IPS-18a (cell line): Measurements from ENCODE around the gene UTY.
"Not testable (repeated sequence)": the region's sequence is repeated elsewhere in the genome, so short reads cannot be mapped to it uniquely, and the experiment has no call there.

Source experiments
- H3K27ac ChIP-seq: one replicate; pipeline ENCODE4 v1.5.1; 2013; ENCODE audit warnings: low read length
- H3K27me3 ChIP-seq: one replicate; pipeline ENCODE4 v1.6.1; 2013; ENCODE audit warnings: mild to moderate bottlenecking, low read length; ENCODE audit not compliant: control insufficient read depth, insufficient read depth
- H3K36me3 ChIP-seq: one replicate; pipeline ENCODE4 v1.6.1; 2013; ENCODE audit warnings: low read depth, low read length; ENCODE audit not compliant: control insufficient read depth
- H3K4me1 ChIP-seq: one replicate; pipeline ENCODE4 v1.6.1; 2013; ENCODE audit warnings: low read depth, low read length; ENCODE audit not compliant: control insufficient read depth
- H3K4me3 ChIP-seq: one replicate; pipeline ENCODE4 v1.5.1; 2013; ENCODE audit warnings: low read length
- H3K9ac ChIP-seq: one replicate; pipeline ENCODE4 v1.6.1; 2013; ENCODE audit warnings: mild to moderate bottlenecking, low read length, moderate library complexity
- H3K9me3 ChIP-seq: one replicate; pipeline ENCODE4 v1.6.1; 2013; ENCODE audit warnings: low read depth, low read length; ENCODE audit not compliant: control insufficient read depth

Gene UTY

DNA sequence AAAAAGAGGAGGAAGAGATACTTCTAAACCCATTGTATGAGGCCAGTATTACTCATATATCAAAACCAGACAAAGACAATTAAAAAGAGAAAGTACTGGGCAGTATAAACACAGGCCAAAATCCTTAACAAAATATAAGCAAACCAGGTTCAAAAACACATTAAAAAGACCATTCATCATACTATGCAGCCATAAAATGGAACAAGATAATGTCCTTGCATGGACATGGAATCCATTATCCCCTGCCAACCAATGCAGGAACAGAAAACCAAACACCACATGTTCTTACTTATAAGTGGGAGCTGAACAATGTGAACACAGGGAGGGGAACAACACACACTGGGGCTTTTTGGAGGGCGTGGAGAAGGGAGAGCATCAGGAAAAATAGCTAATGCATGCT is 188.6 kb downstream of the UTY start:
- no peaks in the 10 kb centered on the region for H3K4me1 ChIP-seq
- H3K9ac ChIP-seq = no peak overlapping the region
- no peaks in the 10 kb centered on the region for H3K27me3 ChIP-seq
- no peaks in the 10 kb centered on the region for H3K9me3 ChIP-seq
- no peaks in the 10 kb centered on the region for H3K36me3 ChIP-seq
- H3K27ac ChIP-seq = no peak overlapping the region
- H3K4me3 ChIP-seq = no peak overlapping the region

DNA sequence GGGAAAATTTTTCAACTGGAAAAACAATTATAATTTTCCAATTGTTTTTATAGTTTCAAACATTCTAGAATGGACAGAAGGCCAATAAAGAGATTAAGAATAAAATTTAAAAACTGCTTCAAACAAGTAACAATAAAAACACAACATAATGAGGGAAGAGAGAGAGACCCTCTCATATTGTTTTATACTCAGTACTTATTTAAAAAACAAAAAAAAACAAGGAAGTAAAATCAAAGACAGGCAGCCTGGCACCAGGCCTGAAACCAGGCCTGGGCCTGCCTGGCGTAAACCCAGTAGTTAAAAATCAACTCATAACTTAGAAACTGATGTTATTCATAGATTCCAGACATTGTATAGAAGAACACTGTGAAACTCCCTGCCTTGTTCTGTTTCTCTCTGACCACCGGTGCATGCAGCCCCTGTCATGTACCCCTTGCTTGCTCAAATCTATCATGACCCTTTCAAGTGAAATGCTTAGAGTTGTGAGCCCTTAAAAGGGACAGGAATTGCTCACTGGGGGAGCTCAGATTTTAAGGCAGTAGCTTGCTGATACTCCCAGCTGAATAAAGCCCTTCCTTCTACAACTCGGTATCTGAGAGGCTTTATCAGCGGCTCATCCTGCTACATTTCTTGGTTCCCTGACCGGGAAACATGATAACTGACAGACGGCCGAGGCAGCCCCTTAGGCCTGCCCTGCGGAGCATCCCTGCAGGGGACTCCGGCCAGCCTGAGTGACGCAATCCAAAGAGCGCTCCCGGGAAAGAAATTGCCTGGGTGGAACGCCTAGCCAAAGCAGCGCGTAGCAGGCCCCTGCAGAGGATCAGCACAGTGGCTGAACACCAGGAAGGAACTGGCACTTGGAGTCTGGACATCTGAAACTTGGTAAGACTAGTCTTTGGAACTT is 197.4 kb downstream of the UTY start:
- not testable (repeated sequence) for H3K4me1 ChIP-seq, H3K36me3 ChIP-seq

DNA sequence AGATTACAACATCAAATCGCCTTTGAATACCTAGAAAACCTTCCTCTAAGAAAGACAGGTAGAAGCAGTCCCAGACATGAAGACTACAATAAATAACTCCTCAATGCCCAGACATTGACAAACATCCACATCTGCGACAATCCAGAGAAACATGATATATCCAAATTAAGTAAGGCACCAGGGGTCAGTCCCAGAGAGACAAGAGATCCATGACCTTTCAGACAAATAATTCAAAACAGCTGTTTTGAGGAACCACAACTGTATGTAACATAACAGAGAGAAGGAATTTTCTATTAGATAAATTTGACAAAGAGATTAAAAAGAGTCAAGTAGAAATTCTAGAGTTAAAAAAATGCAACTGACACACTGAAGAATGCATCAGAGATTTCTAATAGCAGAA is 200.3 kb downstream of the UTY start:
- Histone ChIP-seq H3K27me3 (no peaks in the 10 kb centered on the region), H3K4me3 (no peak overlapping the region), H3K36me3 (no peaks in the 10 kb centered on the region), H3K4me1 (no peaks in the 10 kb centered on the region), H3K27ac (no peak overlapping the region), H3K9ac (no peak overlapping the region), H3K9me3 (no peaks in the 10 kb centered on the region)

More for the DNA sequence above, 197.4 kb downstream of the UTY start:
- not testable (repeated sequence) for H3K27me3 ChIP-seq, H3K4me3 ChIP-seq, H3K27ac ChIP-seq, H3K9ac ChIP-seq, H3K9me3 ChIP-seq

DNA sequence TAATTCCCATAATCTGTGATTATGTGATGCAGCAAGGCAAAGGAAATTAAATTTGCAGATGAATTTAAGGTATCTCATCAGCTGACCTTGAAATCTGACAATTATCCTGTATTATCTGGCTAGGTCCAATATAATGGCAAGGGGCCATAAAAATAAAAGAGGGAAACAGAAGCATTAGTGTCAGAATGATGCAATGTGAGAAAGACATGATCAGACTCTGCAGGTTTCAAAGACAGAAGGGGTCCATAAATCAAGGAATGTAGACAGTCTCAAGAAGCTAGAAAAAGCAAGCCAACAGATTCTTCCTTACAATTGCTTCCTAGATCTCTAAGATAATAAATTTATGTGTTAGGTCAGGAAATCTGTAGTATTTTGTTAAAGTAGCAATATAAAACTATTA is 208.1 kb downstream of the UTY start:
- Histone ChIP-seq H3K4me1 (no peaks in the 10 kb centered on the region), H3K36me3 (no peaks in the 10 kb centered on the region), H3K27ac (no peak overlapping the region), H3K4me3 (no peak overlapping the region), H3K27me3 (no peaks in the 10 kb centered on the region), H3K9ac (no peak overlapping the region), H3K9me3 (no peaks in the 10 kb centered on the region)

DNA sequence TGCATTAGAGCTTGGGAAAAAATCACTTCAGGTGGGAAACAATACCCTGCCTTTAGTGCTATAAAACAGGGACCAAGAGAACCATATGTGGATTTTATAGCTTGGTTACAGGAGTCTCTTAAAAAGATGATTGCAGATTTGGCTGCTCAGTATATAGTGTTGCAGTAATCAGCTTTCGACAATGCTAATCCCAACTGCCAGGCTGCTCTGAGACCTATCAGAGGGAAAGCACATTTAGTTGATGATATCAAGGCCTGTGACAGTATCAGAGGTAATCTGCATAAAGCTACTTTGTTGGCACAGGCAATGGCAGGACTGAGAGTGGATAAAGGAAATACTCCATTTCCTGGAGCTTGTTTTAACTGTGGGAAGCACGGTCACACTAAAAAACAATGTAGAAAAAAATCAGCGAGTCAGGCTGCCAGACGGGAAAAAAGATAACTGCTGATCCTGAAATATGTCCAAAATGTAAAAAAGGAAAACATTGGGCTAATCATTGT is 225.8 kb downstream of the UTY start:
- not testable (repeated sequence) for H3K4me3 ChIP-seq, H3K27ac ChIP-seq, H3K27me3 ChIP-seq, H3K36me3 ChIP-seq, H3K4me1 ChIP-seq, H3K9me3 ChIP-seq, H3K9ac ChIP-seq

DNA sequence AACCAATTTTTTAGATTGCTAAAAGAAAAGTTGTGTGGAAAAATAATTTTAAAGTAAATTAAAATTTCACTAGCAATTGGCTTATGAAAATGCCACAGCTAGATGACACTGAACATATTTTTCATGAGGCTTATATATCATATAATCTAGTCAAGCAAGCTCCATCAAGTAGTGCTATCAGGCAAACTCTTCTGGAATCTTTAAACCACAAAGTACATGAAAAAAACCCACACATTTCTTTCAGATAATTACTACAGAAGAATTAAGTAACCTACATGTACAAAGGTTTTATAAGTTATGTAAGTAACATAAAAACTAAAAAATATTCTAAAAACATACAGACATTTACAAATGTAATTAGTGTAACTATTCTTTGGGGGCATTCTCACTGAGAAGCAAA is 229.4 kb downstream of the UTY start:
- Histone ChIP-seq H3K27ac (no peak overlapping the region), H3K4me3 (no peak overlapping the region), H3K9ac (no peak overlapping the region), H3K27me3 (no peaks in the 10 kb centered on the region), H3K4me1 (no peaks in the 10 kb centered on the region), H3K36me3 (no peaks in the 10 kb centered on the region), H3K9me3 (no peaks in the 10 kb centered on the region)

DNA sequence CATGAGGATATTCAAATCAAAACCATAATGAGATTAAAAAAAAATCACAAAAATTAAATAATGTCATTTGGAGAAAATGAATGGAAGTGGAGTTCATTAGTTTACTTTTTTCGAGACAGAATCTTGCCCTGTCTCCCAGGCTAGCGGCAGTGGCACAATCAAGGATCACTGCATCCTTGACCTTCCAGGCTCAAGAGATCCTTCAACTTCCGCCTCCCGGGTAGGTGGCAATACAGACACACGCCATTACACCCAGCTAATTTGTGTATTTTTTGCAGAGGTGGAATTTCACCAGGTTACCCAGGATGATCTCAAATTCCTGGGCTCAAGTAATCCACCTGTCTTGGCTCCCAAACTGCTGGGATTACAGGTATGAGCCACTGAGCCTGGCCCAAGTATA is 236.1 kb downstream of the UTY start:
- Histone ChIP-seq H3K27ac (no peak overlapping the region), H3K4me3 (no peak overlapping the region), H3K9ac (no peak overlapping the region), H3K4me1 (no peaks in the 10 kb centered on the region), H3K9me3 (no peaks in the 10 kb centered on the region), H3K27me3 (no peaks in the 10 kb centered on the region), H3K36me3 (no peaks in the 10 kb centered on the region)

DNA sequence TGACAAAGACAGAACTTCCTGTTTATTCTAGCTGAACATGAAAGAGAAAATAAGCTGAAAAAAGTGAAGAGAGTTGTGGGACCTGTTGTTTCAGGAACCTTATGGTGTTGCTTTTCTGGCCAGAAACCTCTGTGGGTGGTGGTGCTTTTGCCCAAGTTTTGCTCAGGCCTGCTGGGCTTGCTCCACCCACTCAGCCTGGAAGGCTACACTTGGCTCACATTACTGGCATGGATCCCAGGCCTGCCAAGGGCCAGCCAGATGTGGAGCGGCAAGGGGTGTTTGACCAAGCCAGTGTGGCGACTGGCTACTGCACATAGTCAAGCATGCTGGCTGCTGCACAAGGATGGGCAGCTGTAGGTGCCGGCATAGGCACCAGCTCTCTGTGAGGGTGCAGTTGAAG is 245.9 kb downstream of the UTY start:
- Histone ChIP-seq H3K9me3 (no peaks in the 10 kb centered on the region), H3K36me3 (no peaks in the 10 kb centered on the region), H3K4me3 (no peak overlapping the region), H3K27me3 (no peaks in the 10 kb centered on the region), H3K4me1 (no peaks in the 10 kb centered on the region), H3K27ac (no peak overlapping the region), H3K9ac (no peak overlapping the region)

DNA sequence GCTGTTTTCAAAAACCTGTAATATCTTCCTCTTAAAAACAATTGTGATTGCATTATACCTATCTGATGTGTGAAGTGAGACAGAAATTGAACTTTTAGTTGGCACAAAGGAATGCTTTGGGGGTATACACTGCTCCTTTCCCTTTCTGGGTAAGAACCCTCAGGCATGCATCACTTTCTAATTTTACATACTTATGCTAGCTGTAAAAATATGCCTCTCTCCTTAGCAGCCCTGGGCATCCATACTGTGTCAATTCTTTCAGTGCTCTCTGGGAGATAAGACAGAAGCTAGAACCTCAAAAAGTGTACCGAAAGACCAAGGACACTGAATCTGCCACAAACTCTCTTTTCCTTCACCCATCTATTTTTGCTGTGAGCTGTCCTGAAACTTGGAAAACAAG is 246.7 kb downstream of the UTY start:
- Histone ChIP-seq H3K27me3 (no peaks in the 10 kb centered on the region), H3K9ac (no peak overlapping the region), H3K27ac (no peak overlapping the region), H3K36me3 (no peaks in the 10 kb centered on the region), H3K4me3 (no peak overlapping the region), H3K9me3 (no peaks in the 10 kb centered on the region), H3K4me1 (no peaks in the 10 kb centered on the region)

DNA sequence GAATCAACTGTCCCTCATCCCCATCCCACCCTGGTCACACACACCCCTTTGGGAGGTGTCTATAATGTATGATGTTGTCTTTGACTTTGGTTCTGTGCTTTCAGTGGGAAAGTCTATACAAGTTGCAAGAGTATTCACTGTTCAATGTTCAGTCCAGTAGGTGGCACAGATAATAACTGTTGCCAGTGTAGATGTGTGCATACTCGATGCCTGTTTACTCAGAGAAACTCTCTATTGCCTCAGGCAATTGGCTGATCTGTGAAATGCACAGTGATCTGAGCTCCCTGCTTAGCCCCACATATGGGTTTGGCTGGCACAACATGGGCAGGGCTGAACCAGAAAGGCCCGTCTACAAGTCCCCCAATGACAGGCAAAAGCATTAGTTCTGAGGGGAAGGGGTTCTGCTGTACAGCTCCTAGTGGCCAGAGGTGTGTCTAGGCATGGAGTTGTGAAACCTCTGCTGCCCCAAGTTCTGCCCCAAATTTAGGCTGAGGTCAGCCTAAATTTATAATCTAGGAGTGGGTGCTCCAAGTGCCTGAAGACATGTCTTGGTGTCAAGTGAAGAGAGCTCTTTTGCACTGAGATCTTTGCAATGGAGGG is 252.4 kb downstream of the UTY start:
- no peaks in the 10 kb centered on the region for H3K27me3 ChIP-seq
- H3K9me3 ChIP-seq = no peaks in the 10 kb centered on the region
- H3K27ac ChIP-seq = no peak overlapping the region
- H3K4me1 ChIP-seq = no peaks in the 10 kb centered on the region
- H3K36me3 ChIP-seq = no peaks in the 10 kb centered on the region
- no peak overlapping the region for H3K9ac ChIP-seq
- no peak overlapping the region for H3K4me3 ChIP-seq

DNA sequence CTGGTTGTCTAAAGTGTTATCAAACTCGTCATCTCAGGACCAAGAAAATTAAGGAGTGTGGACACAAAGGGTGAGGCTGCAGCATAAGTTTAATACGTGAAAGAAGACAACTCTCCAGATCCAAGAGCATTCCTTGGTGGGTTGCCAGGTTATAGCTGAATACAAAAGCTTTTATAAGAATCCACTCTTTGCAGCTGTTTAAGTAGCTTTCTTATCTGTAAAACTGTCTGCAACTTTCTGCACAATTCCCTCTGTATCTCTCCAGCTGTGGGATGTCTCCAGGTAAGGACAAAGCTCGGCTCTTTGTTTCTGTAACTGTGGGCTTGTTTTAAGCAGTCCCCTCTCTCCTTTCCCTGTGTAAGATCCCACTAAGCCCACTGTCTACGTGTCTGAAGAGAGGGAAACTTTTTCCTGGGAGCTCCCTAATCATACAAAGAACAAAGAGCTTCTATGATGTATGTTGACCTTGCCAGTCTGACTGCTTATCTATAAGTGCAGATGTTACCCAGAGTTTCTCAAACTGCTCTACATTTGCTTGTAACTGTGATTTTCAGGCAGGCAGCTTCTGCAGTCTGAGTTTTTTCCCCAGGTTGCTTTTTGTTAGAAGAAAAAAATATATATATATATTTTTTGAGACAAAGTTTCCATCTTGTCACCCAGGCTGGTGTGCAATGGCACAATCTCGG is 268.7 kb downstream of the UTY start:
- no peak overlapping the region for H3K9ac ChIP-seq
- H3K4me3 ChIP-seq = no peak overlapping the region
- H3K27ac ChIP-seq = no peak overlapping the region
- H3K27me3 ChIP-seq = no peaks in the 10 kb centered on the region
- no peaks in the 10 kb centered on the region for H3K4me1 ChIP-seq
- no peaks in the 10 kb centered on the region for H3K9me3 ChIP-seq
- H3K36me3 ChIP-seq = no peaks in the 10 kb centered on the region
